ENCODE data around the gene PPP1R3F. TPM values are rescaled to one million over a fixed set of nuclear protein-coding genes. Genes with fewer than 3 reads are reported as not detected.

Gene PPP1R3F
- total RNA-seq, 2 experiments from 2014 or later: 5.1 to 5.3 TPM

GRCh38 chrX:49287665-49288064 is 18.1 kb downstream of the PPP1R3F start:
- Histone ChIP-seq H3K79me2 (ENCODE audit: insufficient read depth, low read depth, low read length) (no peaks in the 10 kb centered on the region), H3K36me3 (ENCODE audit: insufficient read depth, low read length) (no peaks in the 10 kb centered on the region), H3K4me2 (ENCODE audit: low read length) (no peak overlapping the region), H3K9me2 (ENCODE audit: insufficient read depth, low read length) (no peaks in the 10 kb centered on the region), H3K4me3 (ENCODE audit: low read depth, low read length, poor library complexity, severe bottlenecking) (no peak overlapping the region), H3K9me3 (ENCODE audit: low read length) (no peaks in the 10 kb centered on the region), H4K20me1 (ENCODE audit: insufficient read depth, low read length) (no peaks in the 10 kb centered on the region), H3K4me1 (ENCODE audit: insufficient read depth, low read length, poor library complexity, severe bottlenecking) (no peaks in the 10 kb centered on the region), H3K27ac (ENCODE audit: low read depth, low read length, poor library complexity, severe bottlenecking) (no peak overlapping the region), H2AFZ (ENCODE audit: low read length) (no peak overlapping the region)
- no peak for TF ChIP-seq EZH2phosphoT487 (IDR thresholded peaks at IDR 0.05; ENCODE audit: borderline replicate concordance, low read depth, low read length)
- TF ChIP-seq, protein P1, sequence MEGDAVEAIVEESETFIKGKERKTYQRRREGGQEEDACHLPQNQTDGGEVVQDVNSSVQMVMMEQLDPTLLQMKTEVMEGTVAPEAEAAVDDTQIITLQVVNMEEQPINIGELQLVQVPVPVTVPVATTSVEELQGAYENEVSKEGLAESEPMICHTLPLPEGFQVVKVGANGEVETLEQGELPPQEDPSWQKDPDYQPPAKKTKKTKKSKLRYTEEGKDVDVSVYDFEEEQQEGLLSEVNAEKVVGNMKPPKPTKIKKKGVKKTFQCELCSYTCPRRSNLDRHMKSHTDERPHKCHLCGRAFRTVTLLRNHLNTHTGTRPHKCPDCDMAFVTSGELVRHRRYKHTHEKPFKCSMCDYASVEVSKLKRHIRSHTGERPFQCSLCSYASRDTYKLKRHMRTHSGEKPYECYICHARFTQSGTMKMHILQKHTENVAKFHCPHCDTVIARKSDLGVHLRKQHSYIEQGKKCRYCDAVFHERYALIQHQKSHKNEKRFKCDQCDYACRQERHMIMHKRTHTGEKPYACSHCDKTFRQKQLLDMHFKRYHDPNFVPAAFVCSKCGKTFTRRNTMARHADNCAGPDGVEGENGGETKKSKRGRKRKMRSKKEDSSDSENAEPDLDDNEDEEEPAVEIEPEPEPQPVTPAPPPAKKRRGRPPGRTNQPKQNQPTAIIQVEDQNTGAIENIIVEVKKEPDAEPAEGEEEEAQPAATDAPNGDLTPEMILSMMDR (conservative IDR thresholded peaks at IDR 0.05; ENCODE audit: low read length): no peak
- intact Hi-C loops (cut with micrococcal nuclease; ENCODE audit: unreplicated experiment): no loop called here
- ChIA-PET POLR2A (no interaction called here), CTCF (ENCODE audit: unreplicated experiment) (no interaction called here)
- no TSS peak for BruUV-seq (replicated peaks)
- DNase-seq (ENCODE audit: low spot score): no peak

DNA sequence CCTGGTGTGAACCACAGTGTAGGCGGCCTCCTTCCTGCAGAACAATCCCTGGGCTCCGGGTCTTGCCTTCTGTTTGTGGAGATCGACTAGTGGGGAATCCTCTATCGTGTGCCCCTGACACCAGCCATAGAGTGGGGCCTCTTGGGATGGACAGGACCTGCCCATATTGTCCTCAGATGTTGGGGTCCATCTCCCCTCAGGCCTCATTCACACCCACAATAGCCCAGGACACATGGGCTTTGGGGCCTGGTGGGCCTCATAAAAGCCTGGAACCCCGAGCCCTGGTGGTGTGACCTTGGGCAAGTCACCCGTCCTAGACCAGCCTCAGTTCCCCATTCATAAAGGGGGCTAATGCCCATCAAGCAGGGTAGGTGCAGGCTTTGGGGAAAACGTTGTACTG is 20.6 kb downstream of the PPP1R3F start:
- intact Hi-C loops (cut with micrococcal nuclease; ENCODE audit: unreplicated experiment): no loop called here

More for the DNA sequence above, 20.6 kb downstream of the PPP1R3F start:
- TF ChIP-seq, protein P1 (conservative IDR thresholded peaks at IDR 0.05; ENCODE audit: low read length): no peak
- no peak for TF ChIP-seq EZH2phosphoT487 (IDR thresholded peaks at IDR 0.05; ENCODE audit: borderline replicate concordance, low read depth, low read length)
- no peak overlapping the region for H3K4me3 ChIP-seq (ENCODE audit: low read depth, low read length, poor library complexity, severe bottlenecking)
- ChIA-PET POLR2A (no interaction called here), CTCF (ENCODE audit: unreplicated experiment) (no interaction called here)
- H3K4me2 ChIP-seq (ENCODE audit: low read length): no peak overlapping the region
- H3K9me3 ChIP-seq (ENCODE audit: low read length): no peaks in the 10 kb centered on the region
- BruUV-seq (replicated peaks): no TSS peak
- no peak for DNase-seq (ENCODE audit: low spot score)
- no peaks in the 10 kb centered on the region for H3K36me3 ChIP-seq (ENCODE audit: insufficient read depth, low read length)
- H3K27ac ChIP-seq (ENCODE audit: low read depth, low read length, poor library complexity, severe bottlenecking): no peak overlapping the region
- H3K79me2 ChIP-seq (ENCODE audit: insufficient read depth, low read depth, low read length): no peaks in the 10 kb centered on the region
- no peaks in the 10 kb centered on the region for H4K20me1 ChIP-seq (ENCODE audit: insufficient read depth, low read length)
- H2AFZ ChIP-seq (ENCODE audit: low read length): no peak overlapping the region
- H3K4me1 ChIP-seq (ENCODE audit: insufficient read depth, low read length, poor library complexity, severe bottlenecking): no peaks in the 10 kb centered on the region
- no peaks in the 10 kb centered on the region for H3K9me2 ChIP-seq (ENCODE audit: insufficient read depth, low read length)

Data from OCI-LY7 (cell line).